H1 (cell line): ENCODE results near the gene KLF7. TPM values are rescaled to one million over a fixed set of nuclear protein-coding genes. Genes with fewer than 3 reads are reported as not detected.

ENCODE experiments used
- CTCF ChIA-PET: fragments of 300-600 bp; sonication (Branson Sonifier 250); formaldehyde crosslinking; loops from one replicate; lab custom pipeline; 2021; ENCODE audit not compliant: partially characterized antibody; lab: Charles Lee
- POLR2A ChIA-PET: fragments of 300-600 bp; sonication (Branson Sonifier 250); formaldehyde crosslinking; loops from one replicate; lab custom pipeline; 2021; ENCODE audit warnings: inconsistent platforms; ENCODE audit not compliant: partially characterized antibody; lab: Charles Lee
- DNase-seq, 2 experiments: peaks; one replicate each; pipeline versions ENCODE4 v3.0.0 to v3.0.0-alpha.2; 2010 to 2022; ENCODE audit warnings: low spot score in 2 of 2, low read depth in 1 of 2, mixed read lengths in 1 of 2
- FAIRE-seq: peaks from 2 replicates; lab custom pipeline; 2011; peaks lifted over from hg19 to GRCh38; lab: Jason Lieb, UNC
- H2AFZ ChIP-seq: 2 replicates; pipeline ENCODE4 v1.8.1; 2012; ENCODE audit warnings: low read length, inconsistent platforms
- H2AK5ac ChIP-seq: 2 replicates; pipeline ENCODE4 v1.6.1; 2013; ENCODE audit warnings: low read depth, low read length
- H2BK120ac ChIP-seq: replicated peaks from 2 replicates; pipeline ENCODE3; 2013; ENCODE audit warnings: low read depth, low read length, inconsistent platforms
- H2BK12ac ChIP-seq: 2 replicates; pipeline ENCODE4 v1.6.1; 2013; ENCODE audit warnings: low read depth, low read length
- H2BK15ac ChIP-seq: 2 replicates; pipeline ENCODE4 v1.6.1; 2013; ENCODE audit warnings: low read length
- H2BK20ac ChIP-seq: 2 replicates; pipeline ENCODE4 v1.6.1; 2013; ENCODE audit warnings: low read length
- H2BK5ac ChIP-seq: 2 replicates; pipeline ENCODE4 v1.6.1; 2013; ENCODE audit warnings: low read depth, low read length
- H3K14ac ChIP-seq: 2 replicates; pipeline ENCODE4 v1.6.1; 2013; ENCODE audit warnings: inconsistent platforms; ENCODE audit not compliant: insufficient read length
- H3K18ac ChIP-seq: 2 replicates; pipeline ENCODE4 v1.6.1; 2013; ENCODE audit warnings: low read length; ENCODE audit errors: extremely low read depth
- H3K23ac ChIP-seq: 2 replicates; pipeline ENCODE4 v1.6.1; 2013; ENCODE audit warnings: inconsistent platforms; ENCODE audit not compliant: insufficient read length
- H3K23me2 ChIP-seq: 2 replicates; pipeline ENCODE4 v1.6.1; 2013; ENCODE audit warnings: low read depth, low read length
- H3K27ac ChIP-seq: 2 replicates; pipeline ENCODE4 v1.6.1; 2011; ENCODE audit warnings: low read depth, low read length, inconsistent platforms
- H3K27me3 ChIP-seq, 4 experiments: replicated peaks in 1 of 4; 1 replicate in 1 of 4; 2 replicates in 3 of 4; pipeline versions ENCODE4 v1.6.1 to v1.8.1; 2011 to 2013; ENCODE audit warnings: low read length in 3 of 4, mild to moderate bottlenecking in 3 of 4, inconsistent platforms in 2 of 4, mixed read lengths in 2 of 4, moderate library complexity in 1 of 4; ENCODE audit not compliant: control insufficient read depth in 3 of 4, insufficient read depth in 3 of 4; ENCODE audit errors: extremely low read depth in 1 of 4
- H3K36me3 ChIP-seq, 4 experiments: 2 replicates each; pipeline versions ENCODE4 v1.6.1 to v1.8.1; 2011 to 2013; ENCODE audit warnings: mild to moderate bottlenecking in 4 of 4, low read length in 3 of 4, moderate library complexity in 2 of 4, control low read depth in 1 of 4, inconsistent platforms in 1 of 4; ENCODE audit not compliant: insufficient read depth in 4 of 4, control insufficient read depth in 2 of 4
- H3K4ac ChIP-seq: replicated peaks from 2 replicates; pipeline ENCODE3; 2013; ENCODE audit warnings: low read length, low read depth, mixed read lengths, inconsistent platforms; ENCODE audit not compliant: insufficient read length
- H3K4me1 ChIP-seq, 4 experiments: replicated peaks in 1 of 4; 1 replicate in 1 of 4; 2 replicates in 3 of 4; pipeline versions ENCODE4 v1.6.1 to v1.8.1; 2011 to 2013; ENCODE audit warnings: low read length in 3 of 4, inconsistent platforms in 2 of 4, mixed read lengths in 1 of 4; ENCODE audit not compliant: insufficient read depth in 4 of 4, control insufficient read depth in 3 of 4
- H3K4me2 ChIP-seq, 2 experiments: 2 replicates each; pipeline versions ENCODE4 v1.6.1 to v1.8.1; 2011 to 2013; ENCODE audit warnings: low read depth in 2 of 2, low read length in 2 of 2, control low read depth in 1 of 2, inconsistent platforms in 1 of 2, mild to moderate bottlenecking in 1 of 2; ENCODE audit not compliant: insufficient read depth in 1 of 2
- H3K4me3 ChIP-seq, 4 experiments: fragments of 200-600, 300-600 bp in 1 of 4; sonication (generic), shearing (Covaris generic), sonication (Bioruptor Twin) in 1 of 4; 2 replicates each; pipeline versions ENCODE4 v1.5.1 to v1.8.1; 2011 to 2016; ENCODE audit warnings: low read length in 4 of 4, low read depth in 3 of 4, control low read depth in 2 of 4, inconsistent platforms in 2 of 4, mild to moderate bottlenecking in 2 of 4, mixed read lengths in 1 of 4, moderate library complexity in 1 of 4; ENCODE audit not compliant: insufficient read depth in 2 of 4; ENCODE audit errors: extremely low read depth in 1 of 4
- H3K56ac ChIP-seq: replicated peaks from 2 replicates; pipeline ENCODE3; 2013; ENCODE audit warnings: low read depth, mild to moderate bottlenecking, mixed read lengths, low read length, inconsistent platforms; ENCODE audit not compliant: insufficient read length
- H3K79me1 ChIP-seq: 2 replicates; pipeline ENCODE4 v1.6.1; 2013; ENCODE audit warnings: low read depth, low read length, control low read depth
- H3K79me2 ChIP-seq, 2 experiments: 2 replicates each; pipeline versions ENCODE4 v1.6.1 to v1.8.1; 2012 to 2013; ENCODE audit warnings: low read length in 2 of 2, mild to moderate bottlenecking in 2 of 2, inconsistent platforms in 1 of 2; ENCODE audit not compliant: insufficient read depth in 2 of 2, control insufficient read depth in 1 of 2
- H3K9ac ChIP-seq, 4 experiments: replicated peaks in 1 of 4; 1 replicate in 1 of 4; 2 replicates in 3 of 4; pipeline versions ENCODE4 v1.6.1 to v1.8.1; 2011 to 2013; ENCODE audit warnings: low read depth in 3 of 4, low read length in 3 of 4, control low read depth in 2 of 4, mild to moderate bottlenecking in 2 of 4, moderate library complexity in 2 of 4, inconsistent platforms in 1 of 4; ENCODE audit errors: extremely low read depth in 1 of 4
- H3K9me3 ChIP-seq, 2 experiments: 2 replicates each; pipeline versions ENCODE4 v1.6.1 to v1.8.1; 2012 to 2013; ENCODE audit warnings: mild to moderate bottlenecking in 2 of 2, moderate library complexity in 2 of 2, control low read depth in 1 of 2, inconsistent platforms in 1 of 2, low read depth in 1 of 2, low read length in 1 of 2, mixed read lengths in 1 of 2; ENCODE audit not compliant: insufficient read depth in 2 of 2
- H4K20me1 ChIP-seq, 2 experiments: replicated peaks in 1 of 2; 2 replicates each; pipeline versions ENCODE3 to v1.8.1; 2011 to 2013; ENCODE audit warnings: inconsistent platforms in 2 of 2, low read length in 2 of 2, mild to moderate bottlenecking in 1 of 2; ENCODE audit not compliant: insufficient read depth in 2 of 2, control insufficient read depth in 1 of 2
- H4K5ac ChIP-seq: 2 replicates; pipeline ENCODE4 v1.6.1; 2013; ENCODE audit warnings: low read length, low read depth, mixed read lengths, inconsistent platforms; ENCODE audit not compliant: insufficient read length
- H4K8ac ChIP-seq: 2 replicates; pipeline ENCODE4 v1.8.0; 2013; ENCODE audit warnings: mild to moderate bottlenecking, moderate library complexity, low read length, inconsistent platforms; ENCODE audit not compliant: insufficient read depth; ENCODE audit errors: extremely low read depth
- H4K91ac ChIP-seq: replicated peaks from 2 replicates; pipeline ENCODE3; 2013; ENCODE audit warnings: low read length, mixed read lengths, inconsistent platforms; ENCODE audit not compliant: insufficient read length
- GABPA ChIP-seq: IDR thresholded peaks from 2 replicates; pipeline ENCODE4 v1.6.1; 2011; ENCODE audit warnings: mild to moderate bottlenecking, low read length, moderate library complexity, borderline replicate concordance; ENCODE audit not compliant: insufficient read depth
- WGBS, 2 experiments: shearing (Covaris generic) in 1 of 2; methylation state at CpG; one replicate each; pipeline versions ENCODE4 v1.1.6 to v1.1.7; 2013 to 2015; ENCODE audit warnings: low lambda C conversion rate in 2 of 2, mixed read lengths in 2 of 2, inconsistent platforms in 1 of 2, low coverage in 1 of 2, missing lambda C conversion rate in 1 of 2; ENCODE audit not compliant: insufficient replicate concordance in 2 of 2, insufficient coverage in 1 of 2, insufficient read length in 1 of 2; ENCODE audit errors: extremely low coverage in 1 of 2, missing lambda C conversion rate in 1 of 2; 5-methylcytosine and 5-hydroxymethylcytosine counted together
- polyA plus RNA-seq, 7 experiments: library from polyadenylated mRNA; depleted of rRNA in 3 of 7; stranded (reverse) in 5 of 7; unstranded in 2 of 7; fragments of >200 nt in 5 of 7; fragments of 200-250 nt in 2 of 7; gene quantifications; 1 replicate in 5 of 7; 2 replicates in 1 of 7; 4 replicates in 1 of 7; pipeline versions ENCODE4 v1.2.1 to v1.2.3, GENCODE V29; 2011 to 2013; ENCODE audit warnings: missing spikeins in 2 of 7, mixed read lengths in 2 of 7
- total RNA-seq: library from RNA; stranded (reverse); fragmentation: NEBNext Ultra II Directional; extraction: Animal tissue kit (Norgen Biotek cat#: 25700); gene quantifications from 2 replicates; pipeline ENCODE4 v1.2.1, GENCODE V29; 2021

The KLF7 gene
- total and polyA plus RNA-seq, 2 of the 8 experiments (the other 6 are each of a cell fraction or from before 2014, with no cell fraction given), result 9.6 to 23.3 TPM

DNA sequence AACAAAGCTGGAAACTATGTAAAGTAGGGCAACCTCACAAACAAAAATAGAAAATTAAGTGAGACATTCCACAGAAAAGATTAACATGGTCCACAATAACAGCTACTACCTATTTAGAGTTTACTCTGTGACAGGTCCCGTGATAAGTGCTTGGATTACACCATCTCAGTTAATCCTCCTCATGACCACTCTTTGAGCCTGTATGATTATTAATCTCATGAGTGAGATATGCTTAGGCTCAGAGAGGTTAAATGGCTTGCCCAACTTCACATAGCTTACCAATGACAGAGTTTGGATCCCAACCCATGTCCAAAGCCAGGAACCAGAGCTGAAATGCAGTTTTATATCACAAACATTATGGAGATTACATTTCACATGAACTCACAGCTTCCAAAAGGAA, 37.3 kb upstream of the KLF7 start:
- Histone ChIP-seq H3K9me3 (no peaks in the 10 kb centered on the region), H4K91ac (no peak overlapping the region), H3K27ac (no peak overlapping the region), H2AFZ (no peak overlapping the region), H2BK12ac (no peak overlapping the region), H3K56ac (no peak overlapping the region), H2BK20ac (no peak overlapping the region), H3K4me3 (no peak overlapping the region), H3K9ac (no peak overlapping the region), H3K23ac (no peak overlapping the region), H4K20me1 (no peaks in the 10 kb centered on the region), H2BK5ac (no peak overlapping the region), H3K14ac (no peak overlapping the region), H3K18ac (no peak overlapping the region), H3K27me3 (no peaks in the 10 kb centered on the region; a peak in 1 of 7 replicates), H3K79me2 (no peaks in the 10 kb centered on the region), H3K4ac (no peak overlapping the region), H2BK15ac (no peak overlapping the region), H3K36me3 (no peaks in the 10 kb centered on the region), H3K79me1 (no peaks in the 10 kb centered on the region), H4K5ac (no peak overlapping the region), H2AK5ac (no peak overlapping the region)
- CTCF ChIA-PET, result interaction anchor here (1.0 to 1.5 kb wide), 5 partner anchors 9 to 34 kb away, joined by 3 to 8 read pairs (median 5); no protein-coding TSS in a partner anchor
- DNase-seq, result no peak
- no peak for FAIRE-seq
- WGBS, 2 experiments, result 100% methylated on average over 1 of the region's 1 CpG; no CpG with 5 or more reads in 1 of the 2 experiments
- no peak for TF ChIP-seq GABPA
- TF ChIP-seq, all 59 proteins: peak for 0
- POLR2A ChIA-PET, result no interaction called here
- H4K8ac ChIP-seq, result no peak overlapping the region
- H3K23me2 ChIP-seq, result no peaks in the 10 kb centered on the region
- H3K4me1 ChIP-seq, result peaks cover 0 to 3% (median 0%) of the 10 kb centered on the region in 4 experiments; a peak in 1 of 7 replicates
- H2BK120ac ChIP-seq, result no peak overlapping the region
- H3K4me2 ChIP-seq, result no peak overlapping the region
